Stimulated activated CD8-positive, alpha-beta memory T cell treated with anti-CD3 and anti-CD28 coated beads, Interleukin-12 subunit alpha, Interleukin-12 subunit beta, amount 100 ng/mL, for 4 hours (primary cell): Measurements from ENCODE around the gene C6orf141.
"Not testable (repeated sequence)": the region's sequence is repeated elsewhere in the genome, so short reads cannot be mapped to it uniquely, and the experiment has no call there.

ENCODE experiments used
- DNase-seq: peaks from one replicate; pipeline ENCODE4 v3.0.0-alpha.2; 2020; ENCODE audit warnings: low read depth

The C6orf141 gene

GRCh38 chr6:49579649-49580048, 29.2 kb downstream of the C6orf141 start:
- no peak for DNase-seq

DNA sequence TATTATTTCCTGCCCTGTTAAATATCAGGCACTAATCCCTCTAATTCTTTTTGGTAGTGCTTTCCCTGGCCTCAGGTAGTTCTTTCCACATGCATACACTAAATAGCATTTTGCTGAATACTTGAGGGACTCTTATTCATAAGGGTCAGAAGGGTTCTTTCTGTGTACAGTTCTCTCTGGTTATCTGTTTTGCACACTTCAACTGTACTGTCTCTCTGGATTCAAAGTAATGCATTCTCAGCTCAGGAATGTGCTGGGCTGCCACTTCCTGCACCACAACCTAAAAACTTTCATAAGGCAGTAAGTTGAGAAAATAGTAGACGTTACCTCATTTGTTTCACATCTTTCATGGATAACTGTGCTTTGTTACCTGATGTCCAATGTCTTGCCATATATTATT, 32.1 kb downstream of the C6orf141 start:
- no peak for DNase-seq

- DNase-seq: not testable (repeated sequence)
Observed at GRCh38 chr6:49587262-49587661, 36.8 kb downstream of the C6orf141 start.
